HCT116 (cell line): ENCODE data around the gene SEMA4D. TPM values are rescaled to one million over a fixed set of nuclear protein-coding genes. Genes with fewer than 3 reads are reported as not detected.

Experiments used
- ATAC-seq: fragments of 200-7000 bp; cut with Tn5 transposase; 2 replicates; pipeline ENCODE4 v1.9.1; 2020; ENCODE audit warnings: mild to moderate bottlenecking, moderate library complexity
- BruUV-seq: library from RNA; stranded (reverse); fragments of 400-500 nt; replicated peaks from 2 replicates; lab custom pipeline; 2021; lab: Mats Ljungman, UMichigan
- CTCF ChIA-PET: fragments of 300-600 bp; sonication (Branson Sonifier 250); formaldehyde crosslinking; loops from one replicate; lab custom pipeline; 2021; ENCODE audit warnings: antibody characterized with exemption; lab: Charles Lee
- POLR2A ChIA-PET: fragments of 300-600, 350-600 bp; sonication (Branson Sonifier 250); formaldehyde crosslinking; loops from one replicate; lab custom pipeline; 2021; ENCODE audit warnings: antibody characterized with exemption; lab: Charles Lee
- RAD21 ChIA-PET, 2 experiments: fragments of 300-600 bp; sonication (Branson Sonifier 250); formaldehyde crosslinking; loops; one replicate each; lab custom pipeline; 2023; ENCODE audit warnings: low total read pairs in 2 of 2; ENCODE audit not compliant: uncharacterized antibody in 2 of 2, unreplicated experiment in 2 of 2, low non-redundant PET in 1 of 2; lab: Charles Lee
- DNase-seq: peaks from one replicate; pipeline ENCODE4 v3.0.0-alpha.2; 2010; ENCODE audit warnings: low read depth, low spot score
- H2AFZ ChIP-seq: fragments of 200-600 bp; shearing (Covaris generic), sonication (generic); 2 replicates; pipeline ENCODE4 v1.6.1; 2017; ENCODE audit warnings: low read depth, mixed run types, mixed read lengths, antibody characterized with exemption, low read length; ENCODE audit not compliant: poor library complexity, severe bottlenecking
- H3K27ac ChIP-seq: 2 replicates; pipeline ENCODE4 v1.5.1; 2012; ENCODE audit warnings: low read depth, low read length
- H3K27me3 ChIP-seq: fragments of 200-600 bp; sonication (generic); 2 replicates; pipeline ENCODE4 v1.6.1; 2016; ENCODE audit warnings: mixed run types, low read length, mixed read lengths; ENCODE audit not compliant: insufficient read depth
- H3K36me3 ChIP-seq, 2 experiments: fragments of 200-500 bp in 1 of 2; fragments of 200-600 bp in 1 of 2; sonication (Bioruptor generic) in 1 of 2; sonication (generic) in 1 of 2; 2 replicates each; pipeline versions ENCODE4 v1.5.1 to v1.6.1; 2014 to 2016; ENCODE audit warnings: low read length in 2 of 2, inconsistent platforms in 1 of 2, mixed read lengths in 1 of 2, mixed run types in 1 of 2; ENCODE audit not compliant: insufficient read depth in 2 of 2, control insufficient read depth in 1 of 2
- H3K4me1 ChIP-seq, 2 experiments: fragments of 200-600 bp in 1 of 2; sonication (generic) in 1 of 2; 2 replicates each; pipeline versions ENCODE4 v1.5.1 to v1.6.1; 2012 to 2017; ENCODE audit warnings: low read length in 2 of 2, inconsistent platforms in 1 of 2, mild to moderate bottlenecking in 1 of 2, mixed read lengths in 1 of 2, mixed run types in 1 of 2, moderate library complexity in 1 of 2; ENCODE audit not compliant: insufficient read depth in 2 of 2, control insufficient read depth in 1 of 2
- H3K4me2 ChIP-seq: fragments of 200-600 bp; sonication (generic); 2 replicates; pipeline ENCODE4 v1.6.1; 2017; ENCODE audit warnings: mixed run types, low read length, mixed read lengths
- H3K4me3 ChIP-seq, 2 experiments: fragments of 200-600 bp in 1 of 2; sonication (generic) in 1 of 2; replicated peaks in 1 of 2; 2 replicates each; pipeline ENCODE4 v1.5.1; 2011 to 2016; ENCODE audit warnings: low read length in 2 of 2, control low read depth in 1 of 2, low read depth in 1 of 2, mild to moderate bottlenecking in 1 of 2, mixed read lengths in 1 of 2, mixed run types in 1 of 2
- H3K79me2 ChIP-seq: fragments of 200-600 bp; sonication (generic); 2 replicates; pipeline ENCODE4 v1.6.1; 2017; ENCODE audit warnings: mild to moderate bottlenecking, mixed run types, low read length, moderate library complexity, mixed read lengths; ENCODE audit not compliant: insufficient read depth
- H3K9ac ChIP-seq: fragments of 200-600 bp; sonication (generic); 2 replicates; pipeline ENCODE4 v1.6.1; 2016; ENCODE audit warnings: low read length, mixed read lengths
- H3K9me2 ChIP-seq: fragments of 200-600 bp; sonication (generic), shearing (Covaris generic); 2 replicates; pipeline ENCODE4 v1.6.1; 2017; ENCODE audit warnings: mixed run types, mild to moderate bottlenecking, moderate library complexity; ENCODE audit not compliant: insufficient read depth
- H3K9me3 ChIP-seq, 2 experiments: fragments of 200-500 bp in 1 of 2; fragments of 200-600 bp in 1 of 2; sonication (Bioruptor generic) in 1 of 2; sonication (generic) in 1 of 2; 2 replicates each; pipeline ENCODE4 v1.6.1; 2014 to 2017; ENCODE audit warnings: low read length in 2 of 2, mixed read lengths in 2 of 2, inconsistent platforms in 1 of 2, low read depth in 1 of 2, mild to moderate bottlenecking in 1 of 2, mixed run types in 1 of 2, moderate library complexity in 1 of 2; ENCODE audit not compliant: control insufficient read depth in 1 of 2, insufficient read depth in 1 of 2
- H4K20me1 ChIP-seq: fragments of 200-600 bp; sonication (generic), shearing (Covaris generic); 2 replicates; pipeline ENCODE4 v1.6.1; 2017; ENCODE audit warnings: mixed run types, mild to moderate bottlenecking, moderate library complexity; ENCODE audit not compliant: insufficient read depth
- CBX3 ChIP-seq: IDR thresholded peaks from 2 replicates; pipeline ENCODE4 v1.6.1; 2012; ENCODE audit warnings: low read depth
- CEBPB ChIP-seq: IDR thresholded peaks from 2 replicates; pipeline ENCODE4 v1.6.1; 2012; ENCODE audit warnings: low read depth
- EZH2 ChIP-seq: fragments of 200-600 bp; sonication (generic); IDR thresholded peaks from 2 replicates; pipeline ENCODE4 v1.6.1; 2017; ENCODE audit warnings: antibody characterized with exemption, mixed run types
- EZH2phosphoT487 ChIP-seq: fragments of 200-600 bp; IDR thresholded peaks from 2 replicates; pipeline ENCODE4 v1.6.1; 2018; ENCODE audit warnings: antibody characterized with exemption, borderline replicate concordance
- FOSL1 ChIP-seq: IDR thresholded peaks from 2 replicates; pipeline ENCODE4 v1.6.1; 2012; ENCODE audit warnings: low read depth
- JUND ChIP-seq: IDR thresholded peaks from 2 replicates; pipeline ENCODE4 v1.6.1; 2012
- POLR2A ChIP-seq: IDR thresholded peaks from 2 replicates; pipeline ENCODE4 v1.7.0; 2011; ENCODE audit warnings: borderline replicate concordance; ENCODE audit not compliant: insufficient read depth, insufficient read length; ENCODE audit errors: extremely low read depth
- POLR2AphosphoS5 ChIP-seq: IDR thresholded peaks from 2 replicates; pipeline ENCODE4 v1.6.1; 2011; ENCODE audit warnings: mild to moderate bottlenecking, low read depth, low read length, moderate library complexity
- SIN3A ChIP-seq: IDR thresholded peaks from 2 replicates; pipeline ENCODE4 v1.6.1; 2012; ENCODE audit warnings: low read depth
- SP1 ChIP-seq: IDR thresholded peaks from 2 replicates; pipeline ENCODE4 v1.6.1; 2012; ENCODE audit warnings: low read depth
- SRF ChIP-seq: IDR thresholded peaks from 2 replicates; pipeline ENCODE4 v1.6.1; 2012; ENCODE audit warnings: low read depth
- TCF7L2 ChIP-seq: IDR thresholded peaks from 2 replicates; pipeline ENCODE4 v1.7.0; 2011; ENCODE audit warnings: borderline replicate concordance, inconsistent platforms; ENCODE audit not compliant: insufficient read depth, insufficient read length; ENCODE audit errors: extremely low read depth
- ZFX ChIP-seq: fragments of 450-650 bp; IDR thresholded peaks from 2 replicates; pipeline ENCODE4 v1.6.1; 2017
- intact Hi-C: fragments of 100-400 bp; cut with micrococcal nuclease; formaldehyde crosslinking; loops from 2 replicates; pipeline ENCODE4 v1.10.0; 2022
- total RNA-seq: library from RNA; stranded (reverse); gene quantifications from one replicate; pipeline ENCODE4 v1.2.1, GENCODE V29; 2021; ENCODE audit not compliant: unreplicated experiment
- TF ChIP-seq, protein P1 (sequence below): IDR thresholded peaks from 2 replicates; pipeline ENCODE4 v1.6.1; 2012
- TF ChIP-seq, protein P2 (sequence below): IDR thresholded peaks from 2 replicates; pipeline ENCODE4 v1.6.1; 2011; ENCODE audit warnings: mild to moderate bottlenecking, low read length, moderate library complexity; ENCODE audit not compliant: insufficient replicate concordance; ENCODE audit errors: extremely low read depth
- TF ChIP-seq, protein P3 (sequence below), 3 experiments: fragments of 200-600 bp in 1 of 3; sonication (generic) in 1 of 3; IDR thresholded peaks in 2 of 3; conservative IDR thresholded peaks in 1 of 3; 2 replicates each; pipeline ENCODE4 v1.5.1; 2012 to 2017; ENCODE audit warnings: low read depth in 2 of 3, low read length in 2 of 3, antibody characterized with exemption in 1 of 3, borderline replicate concordance in 1 of 3, control low read depth in 1 of 3, mild to moderate bottlenecking in 1 of 3, mixed read lengths in 1 of 3, mixed run types in 1 of 3, moderate library complexity in 1 of 3; ENCODE audit not compliant: insufficient read depth in 1 of 3

Gene SEMA4D
- total RNA-seq, 1 experiment from 2014 or later, result 32.0 TPM

DNA sequence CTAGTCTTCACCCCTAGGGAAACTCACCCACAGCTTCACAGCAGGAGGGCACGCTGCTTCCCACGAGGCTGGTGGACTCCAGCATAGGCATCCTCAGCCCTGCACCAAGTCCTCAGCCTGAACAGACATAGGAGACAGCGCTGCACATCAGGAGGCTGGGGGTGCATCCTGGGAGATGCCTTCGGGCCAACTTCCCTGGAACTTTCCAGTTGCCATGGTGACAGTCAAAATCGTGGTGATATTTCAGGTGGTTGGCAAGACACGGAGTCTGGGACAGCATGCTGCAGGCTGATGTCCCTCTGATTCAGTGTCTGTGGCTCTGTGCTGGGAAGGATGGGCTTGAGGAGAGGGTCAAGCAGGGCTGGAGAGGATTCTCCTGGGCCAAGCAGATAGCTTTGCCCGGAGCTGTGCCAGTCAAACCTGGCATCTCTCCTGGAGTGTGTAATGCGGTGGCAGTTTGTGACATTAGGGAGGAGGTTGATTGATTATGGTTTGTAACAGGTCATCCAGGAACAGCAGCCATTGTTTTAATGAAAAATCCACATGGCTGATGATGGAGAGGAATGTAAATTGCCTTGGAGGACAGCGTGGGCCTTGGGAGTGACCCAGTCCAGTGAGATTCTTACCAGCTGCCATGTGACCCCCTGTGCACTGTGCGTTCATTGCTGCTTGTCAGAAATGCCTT lies 35.6 kb upstream of the SEMA4D start:
- POLR2A ChIA-PET, result no interaction called here
- no peak for ATAC-seq
- H3K27me3 ChIP-seq, result no peaks in the 10 kb centered on the region
- H3K79me2 ChIP-seq, result no peaks in the 10 kb centered on the region
- H3K27ac ChIP-seq, result no peak overlapping the region
- no peaks in the 10 kb centered on the region for H3K4me1 ChIP-seq
- no peaks in the 10 kb centered on the region for H3K9me2 ChIP-seq
- CTCF ChIA-PET, result interaction anchor here (1.0 kb wide), 1 partner anchor 15 kb away, joined by 5 read pairs; no protein-coding TSS in a partner anchor
- no peak overlapping the region for H2AFZ ChIP-seq
- BruUV-seq, result no TSS peak
- no peak overlapping the region for H3K4me2 ChIP-seq
- intact Hi-C loops, result no loop called here
- no peaks in the 10 kb centered on the region for H3K36me3 ChIP-seq
- no peak overlapping the region for H3K4me3 ChIP-seq
- RAD21 ChIA-PET, result no interaction called here
- H3K9ac ChIP-seq, result no peak overlapping the region
- no peak for DNase-seq
- no peaks in the 10 kb centered on the region for H3K9me3 ChIP-seq
- H4K20me1 ChIP-seq, result no peaks in the 10 kb centered on the region
- TF ChIP-seq SP1, result no peak
- TF ChIP-seq FOSL1, result no peak
- TF ChIP-seq EZH2, result no peak
- no peak for TF ChIP-seq SRF
- no peak for TF ChIP-seq POLR2AphosphoS5
- TF ChIP-seq JUND, result no peak
- no peak for TF ChIP-seq ZFX
- no peak for TF ChIP-seq SIN3A
- no peak for TF ChIP-seq EZH2phosphoT487
- TF ChIP-seq, protein P1, sequence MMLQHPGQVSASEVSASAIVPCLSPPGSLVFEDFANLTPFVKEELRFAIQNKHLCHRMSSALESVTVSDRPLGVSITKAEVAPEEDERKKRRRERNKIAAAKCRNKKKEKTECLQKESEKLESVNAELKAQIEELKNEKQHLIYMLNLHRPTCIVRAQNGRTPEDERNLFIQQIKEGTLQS, result no peak
- no peak for TF ChIP-seq CEBPB
- TF ChIP-seq CBX3, result no peak
- TF ChIP-seq, protein P2, sequence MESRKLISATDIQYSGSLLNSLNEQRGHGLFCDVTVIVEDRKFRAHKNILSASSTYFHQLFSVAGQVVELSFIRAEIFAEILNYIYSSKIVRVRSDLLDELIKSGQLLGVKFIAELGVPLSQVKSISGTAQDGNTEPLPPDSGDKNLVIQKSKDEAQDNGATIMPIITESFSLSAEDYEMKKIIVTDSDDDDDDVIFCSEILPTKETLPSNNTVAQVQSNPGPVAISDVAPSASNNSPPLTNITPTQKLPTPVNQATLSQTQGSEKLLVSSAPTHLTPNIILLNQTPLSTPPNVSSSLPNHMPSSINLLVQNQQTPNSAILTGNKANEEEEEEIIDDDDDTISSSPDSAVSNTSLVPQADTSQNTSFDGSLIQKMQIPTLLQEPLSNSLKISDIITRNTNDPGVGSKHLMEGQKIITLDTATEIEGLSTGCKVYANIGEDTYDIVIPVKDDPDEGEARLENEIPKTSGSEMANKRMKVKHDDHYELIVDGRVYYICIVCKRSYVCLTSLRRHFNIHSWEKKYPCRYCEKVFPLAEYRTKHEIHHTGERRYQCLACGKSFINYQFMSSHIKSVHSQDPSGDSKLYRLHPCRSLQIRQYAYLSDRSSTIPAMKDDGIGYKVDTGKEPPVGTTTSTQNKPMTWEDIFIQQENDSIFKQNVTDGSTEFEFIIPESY, result no peak
- TF ChIP-seq, protein P3, sequence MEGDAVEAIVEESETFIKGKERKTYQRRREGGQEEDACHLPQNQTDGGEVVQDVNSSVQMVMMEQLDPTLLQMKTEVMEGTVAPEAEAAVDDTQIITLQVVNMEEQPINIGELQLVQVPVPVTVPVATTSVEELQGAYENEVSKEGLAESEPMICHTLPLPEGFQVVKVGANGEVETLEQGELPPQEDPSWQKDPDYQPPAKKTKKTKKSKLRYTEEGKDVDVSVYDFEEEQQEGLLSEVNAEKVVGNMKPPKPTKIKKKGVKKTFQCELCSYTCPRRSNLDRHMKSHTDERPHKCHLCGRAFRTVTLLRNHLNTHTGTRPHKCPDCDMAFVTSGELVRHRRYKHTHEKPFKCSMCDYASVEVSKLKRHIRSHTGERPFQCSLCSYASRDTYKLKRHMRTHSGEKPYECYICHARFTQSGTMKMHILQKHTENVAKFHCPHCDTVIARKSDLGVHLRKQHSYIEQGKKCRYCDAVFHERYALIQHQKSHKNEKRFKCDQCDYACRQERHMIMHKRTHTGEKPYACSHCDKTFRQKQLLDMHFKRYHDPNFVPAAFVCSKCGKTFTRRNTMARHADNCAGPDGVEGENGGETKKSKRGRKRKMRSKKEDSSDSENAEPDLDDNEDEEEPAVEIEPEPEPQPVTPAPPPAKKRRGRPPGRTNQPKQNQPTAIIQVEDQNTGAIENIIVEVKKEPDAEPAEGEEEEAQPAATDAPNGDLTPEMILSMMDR (IDR thresholded peaks at IDR 0.05 in 2 of 3, conservative IDR thresholded peaks at IDR 0.05 in 1 of 3; ENCODE audit: borderline replicate concordance in 1 of 3, insufficient read depth in 1 of 3, low read depth in 2 of 3, low read length in 2 of 3), result no peak
- no peak for TF ChIP-seq POLR2A
- TF ChIP-seq TCF7L2, result no peak
